ENCODE measurements around the gene PLA1A.

DNA sequence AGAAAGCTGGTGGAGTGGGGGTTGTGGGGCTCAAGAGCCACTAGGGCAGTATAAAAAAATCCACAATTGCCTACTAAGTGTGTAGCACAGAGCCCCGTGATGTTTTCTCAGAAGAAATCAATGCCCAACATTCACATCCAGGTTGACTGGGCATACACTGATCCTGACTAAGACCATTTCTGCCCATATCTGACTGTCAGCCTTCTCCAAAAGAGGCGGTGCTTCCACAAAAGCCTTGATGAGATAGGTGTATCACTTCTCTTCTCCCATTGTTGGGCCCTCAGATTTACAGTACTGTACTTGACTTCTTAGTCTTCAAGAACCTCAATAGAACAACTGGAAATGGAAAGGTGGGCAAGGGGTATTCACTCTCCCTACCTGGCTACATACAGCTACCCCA, 61.3 kb downstream of the PLA1A start:
- TF ChIP-seq POLR2A (IDR thresholded peaks at IDR 0.05; ENCODE audit: low read length): no peak
- TF ChIP-seq GATA1 (IDR thresholded peaks at IDR 0.05; ENCODE audit: low read depth, low read length): no peak

Data from erythroblast (primary cell).